ENCODE measurements around the gene DOLK.
"Not testable (repeated sequence)": the region's sequence is repeated elsewhere in the genome, so short reads cannot be mapped to it uniquely, and the experiment has no call there.

The DOLK gene

GRCh38 chr9:128947527-128948301, at the start of gene DOLK, which contains the start of gene NUP188:
Gene DOLK (minus strand): TSS chr9:128947603. CDS start chr9:128947303, 300 bp downstream.
Gene NUP188 (plus strand): TSS chr9:128947699. CDS start chr9:128947720, 21 bp downstream.
- peak; percentile 69 for DNase-seq

DNA sequence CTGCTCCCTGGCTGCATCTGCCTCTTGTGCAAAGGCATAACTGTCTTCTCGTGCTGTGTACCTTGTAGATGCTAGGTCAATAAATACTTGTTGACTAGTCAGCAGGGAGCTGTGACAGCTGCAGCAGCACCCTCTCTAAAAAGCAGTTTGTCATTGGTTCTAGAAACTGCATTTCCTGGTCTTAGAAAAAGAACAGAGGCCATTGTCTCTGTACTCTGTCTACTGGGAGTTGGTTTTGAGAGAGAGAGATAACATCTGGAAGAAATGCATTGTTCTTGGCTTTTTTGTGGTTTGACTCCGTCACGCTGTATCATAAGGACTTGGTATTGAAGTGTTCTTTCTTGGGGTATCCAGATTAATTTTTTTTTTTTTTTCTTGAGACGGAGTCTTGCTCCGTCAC, 48.4 kb upstream of the DOLK start:
- DNase-seq = no peak

DNA sequence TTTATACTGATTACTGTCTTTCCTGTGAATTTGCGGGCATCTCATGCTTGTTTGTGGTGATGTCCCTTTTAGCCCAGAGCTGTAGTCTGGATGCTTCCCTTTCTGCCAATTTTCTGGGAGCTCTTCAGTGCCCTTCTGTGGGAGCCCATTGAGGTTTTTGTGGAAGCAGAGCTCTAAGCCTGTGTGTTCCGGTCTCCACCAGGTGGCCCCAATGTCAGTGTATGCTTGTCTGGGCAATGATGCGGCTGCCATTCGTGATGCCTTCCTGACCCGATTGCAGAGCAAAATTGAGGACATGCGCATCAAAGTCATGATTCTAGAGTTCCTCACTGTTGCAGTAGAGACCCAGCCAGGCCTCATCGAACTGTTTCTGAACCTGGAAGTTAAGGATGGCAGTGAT, 45.6 kb upstream of the DOLK start:
- no peak for DNase-seq

DNA sequence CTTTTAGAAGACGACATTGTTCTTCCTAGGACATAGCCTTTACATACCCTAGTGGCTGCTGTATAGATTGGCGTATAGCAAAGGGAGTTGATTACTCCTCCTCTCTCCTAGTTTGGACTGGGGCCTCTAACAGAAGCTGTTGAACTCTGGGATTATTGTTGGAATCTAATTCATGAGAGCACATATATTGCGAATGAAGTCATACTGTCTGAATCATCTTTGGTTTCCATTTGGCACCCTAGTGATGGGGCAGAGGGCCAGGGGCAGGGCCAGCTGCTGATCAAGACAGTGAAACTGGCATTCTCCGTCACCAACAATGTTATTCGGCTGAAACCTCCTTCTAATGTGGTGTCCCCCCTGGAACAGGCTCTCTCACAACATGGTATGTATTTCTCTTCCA, 40.4 kb upstream of the DOLK start:
- no peak for DNase-seq

GRCh38 chr9:128986671-128987070, 39.3 kb upstream of the DOLK start:
- DNase-seq = no peak

- DNase-seq = no peak
These were observed 36.1 kb upstream of the DOLK start for GRCh38 chr9:128983536-128983935.

- DNase-seq = no peak
These were observed 31.7 kb upstream of the DOLK start for GRCh38 chr9:128979111-128979510.

- no peak for DNase-seq
These were observed 25.6 kb upstream of the DOLK start for GRCh38 chr9:128972956-128973355.

- no peak for DNase-seq
These were observed 22.1 kb upstream of the DOLK start for GRCh38 chr9:128969491-128969890.

DNA sequence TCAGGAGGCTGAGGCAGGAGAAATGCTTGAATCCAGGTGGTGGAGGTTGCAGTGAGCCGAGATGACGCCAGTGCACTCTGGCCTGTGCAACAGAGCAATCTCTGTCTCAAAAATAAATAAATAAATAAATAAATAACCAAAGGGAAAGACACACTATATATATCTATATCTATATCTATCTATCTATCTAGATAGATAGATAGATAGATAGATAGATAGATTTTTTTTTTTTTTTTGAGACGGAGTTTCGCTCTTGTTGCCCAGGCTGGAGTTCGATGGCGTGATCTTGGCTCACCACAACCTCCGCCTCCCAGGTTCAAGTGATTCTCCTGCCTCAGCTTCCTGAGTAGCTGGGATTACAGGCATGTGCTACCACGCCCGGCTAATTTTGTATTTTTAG, 14.0 kb upstream of the DOLK start:
- not testable (repeated sequence) for DNase-seq

DNA sequence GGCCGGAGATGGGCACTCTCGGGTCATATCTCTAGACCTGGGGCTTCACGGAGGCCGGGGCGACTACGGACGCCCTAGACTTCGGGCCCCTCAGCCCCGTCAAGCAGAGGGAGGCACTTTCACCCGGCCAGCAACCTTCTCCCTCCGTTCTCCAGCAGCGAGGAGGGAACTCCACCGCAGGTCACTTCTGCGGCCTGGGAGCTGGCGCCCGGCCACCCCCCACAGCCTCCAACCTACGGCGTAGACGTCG, 201 bp downstream of the DOLK start:
- DNase-seq = no peak

GRCh38 chr9:128946571-128947276, 679 bp downstream of the DOLK start:
- no peak for DNase-seq

DNA sequence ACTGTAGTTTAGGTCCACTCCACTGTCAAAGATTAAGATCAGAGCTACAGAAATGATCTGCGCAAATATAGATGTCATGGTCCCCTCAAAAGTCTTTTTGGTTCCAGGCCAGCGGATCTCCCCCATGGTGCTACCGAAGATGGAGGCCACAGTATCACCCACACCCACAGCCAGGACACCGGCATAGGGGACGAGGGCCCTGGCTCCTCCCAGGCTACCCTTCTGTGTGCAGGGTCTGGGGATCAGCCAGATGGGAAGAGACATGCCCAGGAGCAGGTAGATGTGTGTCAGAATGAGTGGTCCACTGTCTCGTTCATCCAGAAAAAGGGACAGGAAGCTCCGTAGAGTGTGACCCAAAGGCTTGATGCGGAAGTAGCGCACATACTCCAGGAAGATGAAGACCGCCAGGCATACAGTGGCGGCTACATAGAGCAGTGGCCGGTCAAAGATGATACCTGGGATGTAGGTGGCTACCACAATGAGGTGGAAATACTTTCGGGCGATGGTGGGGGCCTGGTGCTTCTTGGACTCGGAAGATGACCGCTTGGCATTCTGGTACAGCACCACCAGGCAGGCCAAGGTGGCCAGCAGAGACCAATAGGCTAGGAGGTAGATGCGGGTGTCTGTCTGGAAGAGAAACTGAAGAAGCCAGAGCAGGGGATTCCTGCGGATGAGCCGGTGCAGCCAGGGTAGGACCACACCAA, 1.5 kb downstream of the DOLK start:
- no peak for DNase-seq

- not testable (repeated sequence) for DNase-seq
These were observed 2.4 kb downstream of the DOLK start for GRCh38 chr9:128944966-128945365.

- no peak for DNase-seq
These were observed 3.4 kb downstream of the DOLK start for GRCh38 chr9:128943832-128944620.

GRCh38 chr9:128940946-128941755, 6.3 kb downstream of the DOLK start:
- DNase-seq = no peak

GRCh38 chr9:128940271-128940921, 7.0 kb downstream of the DOLK start:
- no peak for DNase-seq

- DNase-seq = no peak
These were observed 9.9 kb downstream of the DOLK start for GRCh38 chr9:128937310-128938165.

GRCh38 chr9:128936171-128936865, 11.1 kb downstream of the DOLK start:
- DNase-seq = no peak

DNA sequence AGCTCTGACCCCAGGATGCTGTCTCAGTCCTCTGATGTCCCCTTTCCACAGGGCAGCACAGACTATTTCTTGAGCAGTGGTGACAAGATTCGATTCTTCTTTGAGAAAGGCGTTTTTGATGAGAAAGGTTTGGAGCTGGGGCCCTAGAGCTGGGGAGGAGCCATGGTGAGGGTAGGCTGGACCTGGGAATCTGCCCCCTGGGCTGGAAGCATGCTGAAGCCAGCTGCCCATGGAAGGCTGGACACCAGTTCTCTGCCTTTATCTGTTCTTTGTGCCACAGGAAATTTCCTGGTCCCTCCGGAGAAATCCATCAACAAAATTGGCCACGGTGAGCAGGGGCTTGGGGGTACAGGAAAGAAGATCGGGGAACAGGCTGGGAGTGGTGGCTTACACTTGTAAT, 13.7 kb downstream of the DOLK start:
- DNase-seq = no peak

All from NCI-H2227 treated with DMSO at 0.1 percent for 48 hours (cell line).